ENCODE measurements around the gene IQSEC1.
A peak's percentile ranks its signal among the peaks of the same experiment; 100 is the strongest.

IQSEC1 gene

DNA sequence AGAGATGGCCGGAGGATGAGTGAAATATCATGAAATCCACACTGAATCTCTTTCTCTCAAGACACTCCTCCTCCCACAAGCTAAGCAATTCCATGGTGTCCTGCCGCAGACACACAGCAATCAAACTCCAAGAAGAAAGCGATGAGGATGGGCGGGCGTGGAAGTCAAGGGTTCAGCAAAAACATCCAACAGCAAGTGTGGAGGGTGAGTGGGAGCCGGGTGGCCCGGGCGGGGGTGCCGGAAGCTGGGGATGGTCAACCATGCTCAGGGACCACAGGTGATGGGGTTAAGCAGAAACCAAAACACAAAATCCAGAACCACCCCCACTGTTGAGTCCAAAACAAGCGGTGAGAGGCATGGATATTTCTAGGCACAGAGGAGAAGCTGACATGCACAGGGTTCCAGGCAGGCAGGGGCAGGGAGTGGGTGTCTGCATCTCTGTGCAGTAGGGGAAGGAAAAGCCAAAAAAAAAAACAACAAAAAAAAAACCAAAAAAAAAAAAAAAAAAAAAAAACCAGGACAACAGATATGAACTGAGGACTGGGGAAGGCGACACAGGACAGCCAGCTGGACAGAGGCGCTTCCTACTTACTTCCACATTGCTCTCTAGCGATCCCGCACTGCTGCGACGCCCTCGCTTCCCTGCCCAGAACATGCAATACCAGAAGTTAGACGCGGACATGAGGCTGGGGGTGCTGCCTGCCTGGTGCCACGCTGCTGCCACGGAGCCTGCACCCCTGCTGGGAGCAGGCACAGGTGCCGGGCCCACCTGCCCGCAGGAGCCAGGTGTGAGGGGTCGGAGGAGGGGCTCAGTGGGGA lies 170.8 kb downstream of the IQSEC1 start:
- DNase-seq, result no peak

DNA sequence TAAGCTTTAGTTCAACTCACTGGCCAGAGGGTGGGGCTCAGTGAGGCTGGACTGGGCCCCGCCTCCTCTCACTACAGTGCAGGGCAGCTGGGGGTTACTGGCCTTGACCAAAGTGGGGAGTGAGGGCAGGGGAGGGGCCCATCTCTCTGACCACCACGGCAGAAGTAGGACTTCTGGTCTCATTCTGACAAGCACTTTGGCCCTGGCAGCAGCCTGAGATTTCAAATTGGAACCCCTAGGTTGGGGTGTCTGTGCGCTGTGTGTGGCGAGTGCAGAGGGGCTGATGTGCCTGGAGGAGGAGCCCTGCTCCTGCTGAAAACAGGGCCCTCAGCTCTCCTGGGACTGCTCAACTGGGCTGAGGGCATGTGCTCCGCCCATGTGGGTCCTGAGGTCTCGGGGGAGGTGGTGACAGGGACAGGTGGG lies 171.6 kb downstream of the IQSEC1 start:
- no peak for DNase-seq

DNA sequence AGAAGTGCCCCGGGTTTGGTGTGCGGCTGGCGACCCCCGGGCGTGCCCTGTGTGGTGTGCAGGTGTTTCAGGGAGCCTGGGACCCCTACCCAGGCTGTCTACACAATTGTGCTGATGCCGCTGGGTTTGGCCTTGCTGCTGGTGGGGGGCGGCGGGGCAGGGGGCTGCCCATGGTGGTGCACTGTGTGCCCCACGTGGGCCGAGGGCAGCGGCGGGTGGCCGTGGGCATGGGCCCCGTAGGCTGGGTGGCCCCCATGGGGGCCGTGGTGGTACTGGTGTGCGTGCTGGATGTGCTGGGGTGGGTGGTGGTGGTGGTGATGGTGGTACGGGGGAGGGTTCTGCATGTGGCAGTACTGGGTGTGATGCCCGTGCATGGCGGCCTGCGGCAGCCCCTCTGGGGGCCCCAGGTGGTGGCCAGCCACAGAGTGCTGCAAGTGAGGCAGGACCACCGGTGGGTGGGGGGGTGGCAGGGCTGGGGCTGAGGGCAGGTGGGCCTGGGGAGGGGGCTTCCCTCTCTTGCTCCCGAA lies 172.3 kb downstream of the IQSEC1 start:
- DNase-seq, result no peak

DNA sequence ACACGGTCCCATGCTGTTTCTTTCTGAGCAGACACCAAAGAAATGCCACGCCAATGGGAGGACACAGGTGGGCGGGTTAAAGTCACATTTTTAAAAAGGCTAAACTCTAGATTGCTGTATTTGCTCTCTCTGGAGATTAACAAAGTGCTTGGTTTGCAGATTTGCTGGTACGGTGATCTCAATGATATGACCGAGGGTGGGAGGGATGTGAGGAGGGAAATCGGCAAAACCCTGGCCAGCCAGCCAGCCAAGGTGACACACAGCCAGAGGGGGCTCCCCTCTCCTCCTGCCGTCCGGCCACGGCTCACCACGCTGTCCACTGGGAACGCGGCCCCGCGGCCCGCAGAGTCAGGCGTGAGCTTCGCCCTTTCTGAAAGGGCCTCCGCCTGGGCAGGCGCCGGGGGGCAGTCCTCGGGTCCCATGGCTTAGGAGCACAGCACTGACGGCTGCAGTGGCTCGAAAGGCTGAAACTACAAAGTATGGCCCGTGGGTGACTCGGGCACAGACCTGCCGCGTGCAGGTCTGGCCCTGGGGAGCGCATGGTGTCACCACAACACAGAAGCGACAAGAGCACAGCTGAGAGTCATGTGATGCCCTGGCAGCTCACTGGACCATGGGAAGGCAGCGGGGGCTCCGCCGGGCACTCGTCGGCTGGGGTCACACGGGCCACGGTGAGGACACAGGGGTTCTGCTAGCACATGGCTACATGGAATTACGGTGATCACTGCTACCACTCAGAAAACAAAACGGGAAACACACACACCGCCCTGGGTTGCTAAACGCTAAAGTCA lies 174.1 kb downstream of the IQSEC1 start:
- DNase-seq, result no peak

DNA sequence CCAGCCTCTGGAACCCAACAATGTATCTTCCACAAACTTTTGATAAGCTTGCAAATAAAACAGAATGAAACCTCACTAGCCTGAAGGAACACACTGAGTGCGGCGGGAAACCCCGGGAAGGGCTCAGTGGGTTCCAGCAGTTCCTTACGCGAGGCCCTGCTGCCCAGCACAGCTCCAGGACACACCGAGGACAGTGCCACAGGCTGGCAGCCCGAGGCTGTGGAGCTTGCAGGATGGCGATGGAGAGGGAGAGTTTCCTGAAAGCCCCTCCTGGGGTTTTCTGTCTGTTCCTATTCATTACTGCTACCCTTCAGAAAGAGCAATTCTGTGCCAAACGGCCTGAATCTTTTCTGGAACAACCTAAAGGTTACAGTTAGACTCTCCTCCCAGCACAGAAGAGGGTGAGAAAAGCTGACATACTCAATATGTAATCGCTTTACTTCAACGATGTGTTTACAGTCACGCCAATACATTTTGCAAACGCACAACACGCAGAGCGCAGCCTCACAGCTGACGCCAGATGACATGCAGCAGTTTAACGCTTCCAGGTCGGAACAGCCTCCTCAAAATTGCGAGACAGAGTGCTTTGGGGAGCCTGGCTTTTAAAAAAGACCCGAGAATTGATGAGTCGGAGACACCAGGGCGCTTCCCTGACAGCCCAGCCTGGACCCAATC lies 174.8 kb downstream of the IQSEC1 start:
- no peak for DNase-seq

DNA sequence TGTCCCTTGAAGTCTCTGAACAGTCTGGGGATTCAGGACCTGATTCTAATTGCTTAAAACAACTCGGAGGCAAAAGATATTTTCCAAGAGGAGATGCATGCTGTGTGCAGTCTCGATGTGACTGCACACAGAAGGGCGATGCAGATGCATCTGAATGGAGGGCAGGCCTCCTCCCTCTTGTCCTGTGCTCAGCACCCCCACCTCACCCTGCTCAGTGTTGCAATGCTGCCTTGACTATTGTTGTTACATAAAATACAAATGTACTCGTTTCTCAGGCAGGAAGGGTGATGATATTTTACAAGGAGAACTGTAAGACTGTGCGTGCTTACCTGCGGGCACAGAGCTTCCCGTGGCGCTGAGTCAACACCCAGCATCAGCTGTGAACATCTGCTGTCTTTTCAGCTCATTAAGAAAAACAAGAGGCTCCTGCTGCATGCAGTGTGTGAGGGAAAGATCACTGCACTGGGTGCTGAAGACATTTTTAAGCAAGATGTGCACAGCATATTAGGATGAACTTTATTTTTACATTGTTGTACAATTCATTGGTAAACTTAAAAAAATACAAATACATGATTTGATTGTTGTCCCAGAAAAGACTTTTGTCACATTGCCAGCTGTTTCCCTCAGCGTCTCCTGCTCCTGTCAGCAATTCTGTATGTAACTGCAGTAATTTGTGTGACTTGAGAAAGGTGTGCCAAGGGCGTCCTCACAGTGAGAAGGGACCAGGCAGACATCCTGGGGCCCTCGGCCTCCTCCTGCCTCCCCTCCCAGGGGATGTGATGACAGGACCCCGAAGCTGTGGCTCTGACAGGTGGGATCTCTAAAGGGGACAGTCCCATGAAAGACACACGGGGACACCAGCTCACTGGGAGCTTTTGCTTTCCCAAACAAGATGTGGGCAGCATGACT lies 175.6 kb downstream of the IQSEC1 start:
- no peak for DNase-seq

DNA sequence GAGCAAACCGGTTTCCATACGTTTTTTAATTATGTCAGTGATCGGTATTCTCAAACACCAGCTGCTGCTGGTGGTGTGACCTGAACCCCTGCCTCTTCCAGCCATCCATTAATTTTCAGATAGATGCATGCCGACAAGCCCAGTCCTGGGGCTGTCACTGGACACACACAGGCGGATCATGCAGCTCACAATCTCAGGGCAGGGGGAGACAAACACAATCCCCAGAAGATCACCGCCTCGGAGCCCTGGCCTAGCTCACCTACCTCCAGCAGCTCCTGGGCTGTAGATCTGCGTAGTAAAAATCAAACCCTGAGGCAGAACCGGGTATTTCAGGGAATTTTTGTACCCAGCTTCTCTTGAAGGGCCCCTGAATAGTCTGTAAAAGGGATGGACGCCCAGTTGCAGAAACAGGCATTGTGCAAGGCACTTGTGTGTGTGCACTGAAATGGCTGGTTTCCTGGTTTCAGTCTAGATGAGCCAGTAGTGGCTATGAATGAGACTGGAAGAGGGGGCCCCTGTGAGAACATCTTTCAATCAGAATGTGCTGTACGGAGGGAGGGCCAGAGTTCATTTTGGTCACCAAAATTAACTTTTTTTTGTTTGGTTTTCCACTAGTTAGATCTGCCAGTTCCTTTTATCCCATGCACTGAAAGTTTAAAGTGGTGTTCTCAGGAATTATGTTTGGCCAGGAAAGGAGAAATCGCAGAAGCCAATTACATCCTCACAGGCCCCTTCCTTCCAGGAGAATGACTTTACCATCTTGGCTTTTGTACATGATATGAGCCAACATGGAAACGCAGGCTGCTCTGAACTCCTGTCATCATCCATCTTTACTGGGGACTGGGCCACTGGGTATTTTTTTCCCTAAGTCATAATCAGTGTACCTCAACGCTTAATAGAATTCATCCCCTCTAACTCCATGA lies 176.9 kb downstream of the IQSEC1 start:
- DNase-seq, result no peak

DNA sequence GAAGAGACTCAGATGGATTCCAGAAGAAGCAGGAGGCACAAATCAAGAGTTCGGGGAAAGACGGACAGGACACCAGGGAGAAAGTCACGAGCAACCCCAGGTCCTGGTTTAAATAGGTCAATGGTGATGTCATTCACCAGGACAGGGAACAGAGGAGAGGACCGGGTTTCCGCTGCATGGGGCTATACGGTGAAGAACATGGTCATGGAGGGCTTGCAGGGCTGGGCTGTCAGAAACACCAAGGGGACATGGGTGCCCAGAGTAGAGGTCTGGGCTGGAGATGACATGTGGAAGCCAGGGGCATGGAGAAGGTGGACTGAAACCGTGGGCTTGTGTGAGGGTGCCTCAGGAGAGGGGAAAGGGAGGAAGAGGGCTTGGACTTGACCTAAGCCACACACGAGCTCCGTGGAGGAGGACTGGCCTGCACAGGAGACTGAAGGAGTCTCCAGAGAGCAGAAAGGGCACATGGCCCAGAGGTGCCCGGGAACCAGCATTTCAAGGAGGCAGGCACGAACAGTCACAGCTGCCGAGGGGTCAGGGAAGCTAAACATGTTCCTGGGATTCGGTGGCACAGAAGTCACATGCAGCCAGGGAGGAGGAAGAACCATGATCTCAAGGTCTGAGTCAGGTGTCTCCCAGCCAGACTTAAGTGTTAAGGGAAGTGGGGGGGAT lies 177.7 kb downstream of the IQSEC1 start:
- no peak for DNase-seq

DNA sequence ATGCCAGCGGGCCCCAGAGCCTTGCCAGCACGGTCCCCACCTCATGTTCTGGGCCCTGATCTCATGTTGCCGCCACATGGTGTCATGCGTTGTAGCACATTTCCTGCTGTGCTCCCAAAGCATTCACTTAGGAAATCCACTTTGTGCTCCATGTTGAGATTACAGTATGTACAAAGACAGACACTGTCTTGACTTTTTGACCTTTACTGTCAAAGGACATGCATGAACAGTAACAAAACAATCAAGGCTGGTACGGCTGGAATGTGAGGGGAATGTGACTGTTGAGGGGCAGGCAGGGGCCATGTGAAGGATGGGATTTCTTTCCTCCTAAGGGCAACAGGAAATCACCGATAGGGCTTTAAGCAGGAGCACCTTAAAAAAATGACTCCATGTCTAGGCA lies 178.6 kb downstream of the IQSEC1 start:
- DNase-seq, result no peak

DNA sequence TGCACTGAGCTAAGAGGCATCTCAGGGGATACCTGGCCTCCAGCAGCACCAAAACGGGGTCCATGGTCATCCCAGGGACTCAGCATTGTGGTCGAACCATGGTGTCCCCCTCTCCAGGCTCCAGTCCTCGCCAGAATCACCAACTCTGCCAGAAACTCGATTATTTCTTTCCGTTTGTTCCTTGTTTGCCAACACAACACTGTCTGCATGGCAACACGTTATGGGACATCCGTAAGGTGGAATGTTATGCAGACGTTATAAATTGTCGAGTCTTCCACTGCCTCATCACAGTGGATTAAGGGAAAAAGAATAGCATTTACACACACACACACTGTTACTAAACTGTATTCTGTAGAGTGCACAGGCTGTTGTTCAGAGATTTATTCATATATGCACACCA lies 179.4 kb downstream of the IQSEC1 start:
- DNase-seq, result no peak

DNA sequence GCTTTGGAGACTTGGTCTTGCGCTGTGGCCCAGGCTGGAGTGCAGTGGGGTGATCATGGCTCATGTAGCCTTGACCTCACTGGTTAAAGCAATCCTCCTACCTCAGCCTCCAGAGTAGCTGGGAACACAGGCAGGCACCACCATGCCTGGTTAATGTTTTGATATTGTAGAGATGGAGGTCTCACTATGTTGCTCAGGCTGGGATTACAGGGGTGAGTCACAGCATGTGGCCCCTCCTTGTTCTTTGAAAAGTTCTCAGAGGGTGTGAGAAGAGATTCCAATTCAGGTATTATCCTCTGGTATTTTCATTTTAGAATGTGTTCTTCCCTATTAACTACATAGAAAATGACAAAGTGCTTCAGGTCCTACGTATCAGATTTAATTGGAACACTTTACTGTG lies 180.0 kb downstream of the IQSEC1 start:
- DNase-seq, result no peak

DNA sequence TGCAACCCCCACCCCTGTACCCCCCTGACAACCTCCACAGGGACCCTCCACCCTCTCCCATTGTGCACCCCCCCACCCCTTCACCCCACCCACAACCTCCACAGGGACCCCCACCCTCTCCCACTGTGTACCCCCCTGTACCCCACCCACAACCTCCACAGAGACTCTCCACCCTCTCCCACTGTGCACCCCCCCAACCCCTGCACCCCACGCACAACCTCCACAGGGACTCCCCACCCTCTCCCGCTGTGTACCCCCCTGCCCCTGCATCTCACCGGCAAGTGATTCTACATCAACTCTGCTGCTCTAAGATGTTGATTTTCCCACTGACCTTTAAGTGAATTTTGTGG lies 180.4 kb downstream of the IQSEC1 start:
- no peak for DNase-seq

DNA sequence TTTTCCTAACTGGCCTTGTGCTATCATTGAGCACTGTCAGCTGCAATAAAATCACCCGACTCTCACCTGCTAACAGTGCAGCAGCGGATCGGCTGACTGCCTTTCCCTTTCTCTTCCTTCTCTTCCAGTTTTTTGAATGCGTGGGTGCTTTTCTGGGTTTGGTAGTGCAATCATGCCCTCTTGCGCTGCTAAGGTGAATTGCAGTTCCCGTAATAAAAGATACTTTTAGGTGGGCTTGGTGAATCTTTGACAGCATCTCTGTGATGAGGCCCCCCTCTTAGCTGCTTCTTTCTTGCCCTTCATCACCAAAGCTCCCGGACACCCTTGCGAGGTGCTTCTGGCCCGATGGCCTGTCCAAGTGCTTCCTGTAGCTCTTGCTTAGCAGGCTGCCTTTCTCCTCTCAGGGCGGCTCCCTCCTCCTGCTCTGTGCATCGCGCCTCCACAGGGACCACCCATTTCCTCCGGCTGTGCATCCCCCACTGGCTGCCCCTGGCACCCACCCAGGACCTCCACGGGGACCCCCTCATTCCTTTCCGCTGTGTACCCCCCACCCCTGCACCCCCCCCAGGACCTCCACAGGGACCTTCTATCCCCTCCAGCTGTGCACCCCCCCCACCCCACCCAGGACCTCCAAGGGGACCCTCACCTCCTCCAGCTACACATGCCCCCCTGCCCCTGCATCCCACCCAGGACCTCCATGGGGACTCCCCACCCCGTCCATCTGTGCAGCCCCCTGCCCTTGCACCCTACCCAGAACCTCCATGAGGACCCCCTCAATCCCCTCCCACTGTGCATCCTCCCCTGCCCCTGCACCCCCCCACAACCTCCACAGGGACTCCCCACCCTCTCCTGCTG lies 181.0 kb downstream of the IQSEC1 start:
- peak; percentile 72 for DNase-seq

DNA sequence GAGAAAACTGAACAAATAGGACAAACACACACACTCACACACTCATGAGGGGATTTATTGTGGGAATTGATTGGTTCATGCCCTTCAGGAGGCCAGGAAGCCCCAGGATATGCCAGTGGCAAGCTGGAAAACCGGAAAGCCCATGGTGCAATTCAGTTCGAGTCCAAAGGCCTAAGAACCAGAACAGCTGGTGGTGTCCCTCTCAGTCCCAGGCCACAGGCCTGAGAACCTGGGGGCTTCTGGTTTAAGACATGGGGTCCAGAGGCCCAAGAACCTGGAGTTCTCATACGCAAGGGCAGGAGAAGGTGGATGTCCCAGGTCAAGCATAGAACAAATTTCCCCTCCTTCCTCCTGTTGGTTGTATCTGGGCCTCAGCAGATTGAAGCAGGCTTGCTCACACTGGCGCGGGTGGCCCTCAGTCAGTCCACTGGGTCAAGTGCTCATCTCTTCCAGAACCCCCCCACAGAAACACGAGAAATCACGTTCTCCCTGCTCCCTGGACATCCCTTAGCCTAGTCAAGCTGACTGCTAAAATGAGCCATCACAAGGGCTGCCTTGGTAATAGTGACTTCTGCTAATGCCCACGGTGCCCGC lies 181.7 kb downstream of the IQSEC1 start:
- DNase-seq, result no peak

DNA sequence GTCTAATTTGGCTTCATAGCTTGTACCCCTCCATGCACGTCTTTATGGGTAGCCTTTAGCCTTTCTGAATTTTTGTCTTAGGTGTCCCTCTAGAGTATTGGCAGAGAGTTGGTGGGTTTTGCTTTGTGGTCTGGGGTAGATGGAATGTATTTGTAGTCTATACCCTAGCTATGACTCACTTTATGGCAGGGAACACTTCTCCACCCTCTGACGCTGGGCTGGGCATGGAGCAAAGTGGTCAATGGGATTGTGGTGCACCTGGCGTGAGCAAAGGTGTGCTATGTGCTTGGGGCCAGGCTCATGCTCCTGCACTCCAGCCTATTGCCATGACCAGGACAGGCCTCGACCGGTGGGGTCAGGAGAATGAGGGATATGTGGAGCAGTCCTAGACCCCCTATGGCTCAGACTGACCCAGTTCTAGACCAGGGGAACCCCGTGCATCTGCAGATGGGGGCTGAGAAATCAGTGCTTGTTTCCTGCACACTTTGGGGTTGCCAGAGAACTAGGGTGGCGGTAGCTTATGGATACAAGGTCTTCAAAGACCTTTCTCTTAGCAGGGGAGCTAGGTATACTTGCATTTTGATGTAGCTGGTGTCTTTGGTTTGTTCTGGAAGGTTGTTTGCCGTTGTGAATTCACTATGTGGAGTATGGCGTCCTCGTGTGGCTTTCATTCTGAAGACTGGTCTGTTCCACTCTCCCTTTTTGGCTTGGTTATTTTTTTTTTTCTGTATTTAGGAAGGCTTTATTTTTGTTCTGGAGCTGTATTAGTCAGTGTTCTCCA lies 182.4 kb downstream of the IQSEC1 start:
- no peak for DNase-seq

DNA sequence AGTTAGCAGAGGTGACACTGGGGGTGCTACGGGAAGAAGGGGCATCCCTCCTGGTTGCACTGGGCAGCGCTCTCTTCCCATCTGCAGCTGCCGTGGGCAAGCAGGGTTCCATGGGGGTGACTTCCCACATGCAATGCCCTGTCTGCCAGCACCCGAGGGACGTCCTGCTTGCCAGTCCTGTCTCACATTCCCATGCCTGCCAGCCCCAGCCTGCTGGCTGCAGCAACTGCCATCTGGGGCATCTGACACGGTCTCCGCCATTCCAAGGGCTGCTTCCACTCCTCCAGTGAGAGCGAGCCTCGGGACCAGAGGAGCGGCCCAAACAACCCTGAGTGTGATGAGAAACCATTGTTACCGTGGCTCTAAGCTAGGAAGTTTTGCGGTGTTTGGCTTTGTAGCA lies 186.5 kb downstream of the IQSEC1 start:
- no peak for DNase-seq

DNA sequence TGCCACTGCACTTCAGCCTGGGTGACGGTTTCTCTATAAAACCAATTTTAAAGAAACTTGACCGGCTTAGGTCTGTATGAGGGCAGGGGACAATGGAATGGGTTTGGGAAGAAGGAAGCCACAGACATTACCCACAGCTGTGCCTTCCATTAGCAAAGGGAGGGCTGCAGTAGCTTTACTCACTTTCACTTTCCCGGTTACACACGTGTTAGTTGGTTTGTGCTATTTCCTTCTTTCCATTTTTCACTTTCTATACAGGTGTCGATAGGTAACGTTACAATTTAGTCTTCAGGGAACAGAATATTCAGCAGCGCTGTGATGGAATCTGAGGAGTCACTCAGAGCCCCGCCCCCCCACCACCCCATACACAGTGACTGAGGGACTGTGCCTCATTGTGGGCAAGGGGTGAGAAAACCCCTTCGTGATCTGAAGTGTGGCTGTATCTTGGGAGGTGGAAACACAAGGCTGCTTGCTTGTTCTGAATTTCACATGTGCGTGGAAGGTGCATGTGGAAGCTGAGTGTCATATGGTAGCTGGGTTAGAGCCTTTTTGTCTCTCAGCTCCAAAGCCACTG lies 187.0 kb downstream of the IQSEC1 start:
- DNase-seq, result no peak

DNA sequence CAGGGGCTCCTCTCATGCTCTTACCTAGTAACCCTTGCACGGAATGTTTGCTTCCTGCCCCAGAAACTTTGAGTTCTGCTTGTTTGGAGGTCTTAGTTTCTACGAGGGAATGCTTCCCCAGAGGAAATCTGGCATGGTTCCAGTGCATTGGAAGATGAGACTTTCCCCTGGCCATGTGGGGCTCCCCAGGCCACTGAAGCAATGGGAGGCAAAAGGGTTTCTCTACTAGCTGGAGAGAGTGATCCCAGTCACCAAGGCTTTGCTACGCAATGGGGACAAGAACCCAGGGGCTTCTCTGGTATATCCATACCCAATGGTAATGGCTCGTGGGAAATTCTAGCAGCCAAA lies 187.7 kb downstream of the IQSEC1 start:
- DNase-seq, result no peak

Data from NCI-H2227 treated with DMSO at 0.1 percent for 48 hours (cell line).